Osteoblast (primary cell): Measurements from ENCODE around the gene PEX6. TPM values are rescaled to one million over a fixed set of nuclear protein-coding genes. Genes with fewer than 3 reads are reported as not detected.

Source experiments
- DNase-seq: peaks from one replicate; pipeline ENCODE4 v3.0.0; 2011; ENCODE audit warnings: low spot score, mixed read lengths; ENCODE audit not compliant: insufficient read length; ENCODE audit errors: missing footprints
- H2AFZ ChIP-seq: 2 replicates; pipeline ENCODE4 v1.6.0; 2011; ENCODE audit warnings: mild to moderate bottlenecking, low read length
- H3K27ac ChIP-seq: 2 replicates; pipeline ENCODE4 v1.5.1; 2011; ENCODE audit warnings: mild to moderate bottlenecking, low read depth, low read length, moderate library complexity
- H3K27me3 ChIP-seq: 2 replicates; pipeline ENCODE4 v1.6.0; 2012; ENCODE audit warnings: mild to moderate bottlenecking, control low read depth, inconsistent platforms, low read length, moderate library complexity; ENCODE audit not compliant: insufficient read depth
- H3K36me3 ChIP-seq: 2 replicates; pipeline ENCODE4 v1.5.1; 2011; ENCODE audit warnings: mild to moderate bottlenecking, low read length, control low read depth, moderate library complexity; ENCODE audit not compliant: insufficient read depth
- H3K4me1 ChIP-seq: 2 replicates; pipeline ENCODE4 v1.5.1; 2011; ENCODE audit warnings: mild to moderate bottlenecking, low read length, control low read depth, moderate library complexity; ENCODE audit not compliant: insufficient read depth
- H3K4me2 ChIP-seq: 2 replicates; pipeline ENCODE4 v1.6.0; 2011; ENCODE audit warnings: mild to moderate bottlenecking, low read length; ENCODE audit not compliant: insufficient read depth
- H3K4me3 ChIP-seq: fragments of 200-600 bp; sonication (generic); 3 replicates; pipeline ENCODE4 v1.5.1; 2012; ENCODE audit warnings: mild to moderate bottlenecking, low read length, inconsistent platforms; ENCODE audit not compliant: insufficient read depth
- H3K79me2 ChIP-seq: 2 replicates; pipeline ENCODE4 v1.6.0; 2012; ENCODE audit warnings: mild to moderate bottlenecking, low read length, control low read depth, inconsistent platforms; ENCODE audit not compliant: insufficient read depth
- H3K9me3 ChIP-seq: 2 replicates; pipeline ENCODE4 v1.5.1; 2011; ENCODE audit warnings: low read depth, low read length, control low read depth
- H4K20me1 ChIP-seq: 2 replicates; pipeline ENCODE4 v1.6.0; 2012; ENCODE audit warnings: mild to moderate bottlenecking, low read length, control low read depth; ENCODE audit not compliant: insufficient read depth
- CTCF ChIP-seq: IDR thresholded peaks from 2 replicates; pipeline ENCODE4 v1.5.1; 2011; ENCODE audit warnings: mild to moderate bottlenecking, low read depth, low read length, moderate library complexity; ENCODE audit errors: extremely low read depth
- total RNA-seq: library from RNA; depleted of rRNA; stranded (reverse); fragments of >200 nt; gene quantifications from 2 replicates; pipeline ENCODE4 v1.2.3, GENCODE V29; 2012

Gene PEX6
- total RNA-seq, 1 donor = 23.5 TPM

DNA sequence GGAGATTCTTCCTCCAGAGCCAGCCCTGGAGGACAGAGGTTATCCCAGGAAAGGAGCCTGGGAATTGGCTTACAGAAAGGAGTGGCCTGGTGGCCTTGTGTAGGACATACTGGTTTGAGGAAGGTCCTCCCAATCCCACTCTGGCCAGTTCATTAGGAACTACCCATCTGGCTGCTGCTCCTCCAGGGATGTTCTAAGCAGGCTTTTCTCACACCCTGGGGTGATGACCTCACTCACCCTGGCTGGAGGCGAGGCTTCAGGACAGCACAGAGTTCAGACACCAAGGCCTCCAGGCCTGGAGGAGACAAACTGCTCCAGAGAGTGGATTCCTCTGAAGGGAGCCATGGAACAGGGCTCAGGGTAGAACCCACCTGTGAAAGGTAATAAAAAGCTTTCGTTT is 9.6 kb downstream of the PEX6 start:
- Histone ChIP-seq H2AFZ (no peak overlapping the region), H3K79me2 (no peaks in the 10 kb centered on the region), H3K4me2 (no peak overlapping the region), H3K4me1 (peaks cover 6% of the 10 kb centered on the region), H4K20me1 (peaks cover 10% of the 10 kb centered on the region), H3K36me3 (peaks cover 45% of the 10 kb centered on the region), H3K27me3 (no peaks in the 10 kb centered on the region), H3K27ac (no peak overlapping the region), H3K9me3 (no peaks in the 10 kb centered on the region), H3K4me3 (no peak overlapping the region)
- no peak for TF ChIP-seq CTCF
- DNase-seq = no peak

DNA sequence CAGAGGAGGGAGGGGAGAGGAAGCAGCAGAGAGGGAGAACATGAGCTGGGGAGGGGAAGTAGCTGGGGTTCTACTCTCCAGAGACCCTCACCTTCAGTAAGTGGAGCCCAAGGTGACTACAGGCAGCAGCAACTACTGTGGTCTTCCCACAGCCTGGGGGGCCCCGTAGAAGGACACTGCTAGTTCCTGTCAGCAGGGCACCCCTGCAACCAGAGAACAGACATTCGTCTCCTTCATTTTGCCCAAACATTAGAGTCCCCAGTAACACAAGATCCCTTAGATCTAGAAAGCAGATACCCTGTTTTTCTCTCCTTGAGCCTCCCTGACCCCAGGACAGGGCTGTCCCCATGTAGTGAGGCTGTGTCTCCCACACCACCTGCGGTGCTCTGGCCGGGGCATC is 10.2 kb downstream of the PEX6 start:
- Histone ChIP-seq H3K4me2 (no peak overlapping the region), H3K36me3 (peaks cover 45% of the 10 kb centered on the region), H4K20me1 (peaks cover 9% of the 10 kb centered on the region), H3K27me3 (no peaks in the 10 kb centered on the region), H3K9me3 (no peaks in the 10 kb centered on the region), H3K79me2 (no peaks in the 10 kb centered on the region), H3K27ac (no peak overlapping the region), H2AFZ (no peak overlapping the region), H3K4me1 (peaks cover 6% of the 10 kb centered on the region), H3K4me3 (no peak overlapping the region)
- DNase-seq = no peak
- TF ChIP-seq CTCF = no peak

GRCh38 chr6:42968126-42968701 is 10.8 kb downstream of the PEX6 start:
- no peaks in the 10 kb centered on the region for H3K79me2 ChIP-seq
- no peaks in the 10 kb centered on the region for H3K9me3 ChIP-seq
- H2AFZ ChIP-seq = no peak overlapping the region
- DNase-seq = no peak
- H3K36me3 ChIP-seq = peaks cover 45% of the 10 kb centered on the region
- TF ChIP-seq CTCF = no peak
- peaks cover 6% of the 10 kb centered on the region for H4K20me1 ChIP-seq
- no peak overlapping the region for H3K27ac ChIP-seq
- H3K27me3 ChIP-seq = no peaks in the 10 kb centered on the region
- H3K4me3 ChIP-seq = no peak overlapping the region
- peaks cover 6% of the 10 kb centered on the region for H3K4me1 ChIP-seq
- no peak overlapping the region for H3K4me2 ChIP-seq

- H3K4me3 ChIP-seq = no peak overlapping the region
- no peaks in the 10 kb centered on the region for H3K79me2 ChIP-seq
- H3K4me1 ChIP-seq = peaks cover 6% of the 10 kb centered on the region
- no peak overlapping the region for H3K27ac ChIP-seq
- H2AFZ ChIP-seq = no peak overlapping the region
- H3K36me3 ChIP-seq = peaks cover 48% of the 10 kb centered on the region
- TF ChIP-seq CTCF = no peak
- no peaks in the 10 kb centered on the region for H3K9me3 ChIP-seq
- no peak overlapping the region for H3K4me2 ChIP-seq
- H4K20me1 ChIP-seq = peaks cover 6% of the 10 kb centered on the region
- no peaks in the 10 kb centered on the region for H3K27me3 ChIP-seq
- DNase-seq = no peak
Measured at GRCh38 chr6:42967228-42967627, 11.8 kb downstream of the PEX6 start.
